HCT116 (cell line): ENCODE measurements around the gene VPS45. TPM values are rescaled to one million over a fixed set of nuclear protein-coding genes. Genes with fewer than 3 reads are reported as not detected.

Experiments used
- ATAC-seq: fragments of 200-7000 bp; cut with Tn5 transposase; 2 replicates; pipeline ENCODE4 v1.9.1; 2020; ENCODE audit warnings: mild to moderate bottlenecking, moderate library complexity
- BruUV-seq: library from RNA; stranded (reverse); fragments of 400-500 nt; replicated peaks from 2 replicates; lab custom pipeline; 2021; lab: Mats Ljungman, UMichigan
- CTCF ChIA-PET: fragments of 300-600 bp; sonication (Branson Sonifier 250); formaldehyde crosslinking; loops from one replicate; lab custom pipeline; 2021; ENCODE audit warnings: antibody characterized with exemption; lab: Charles Lee
- POLR2A ChIA-PET: fragments of 300-600, 350-600 bp; sonication (Branson Sonifier 250); formaldehyde crosslinking; loops from one replicate; lab custom pipeline; 2021; ENCODE audit warnings: antibody characterized with exemption; lab: Charles Lee
- RAD21 ChIA-PET, 2 experiments: fragments of 300-600 bp; sonication (Branson Sonifier 250); formaldehyde crosslinking; loops; one replicate each; lab custom pipeline; 2023; ENCODE audit warnings: low total read pairs in 2 of 2; ENCODE audit not compliant: uncharacterized antibody in 2 of 2, unreplicated experiment in 2 of 2, low non-redundant PET in 1 of 2; lab: Charles Lee
- DNase-seq: peaks from one replicate; pipeline ENCODE4 v3.0.0-alpha.2; 2010; ENCODE audit warnings: low read depth, low spot score
- H2AFZ ChIP-seq: fragments of 200-600 bp; shearing (Covaris generic), sonication (generic); 2 replicates; pipeline ENCODE4 v1.6.1; 2017; ENCODE audit warnings: low read depth, mixed run types, mixed read lengths, antibody characterized with exemption, low read length; ENCODE audit not compliant: poor library complexity, severe bottlenecking
- H3K27ac ChIP-seq: 2 replicates; pipeline ENCODE4 v1.5.1; 2012; ENCODE audit warnings: low read depth, low read length
- H3K27me3 ChIP-seq: fragments of 200-600 bp; sonication (generic); 2 replicates; pipeline ENCODE4 v1.6.1; 2016; ENCODE audit warnings: mixed run types, low read length, mixed read lengths; ENCODE audit not compliant: insufficient read depth
- H3K36me3 ChIP-seq, 2 experiments: fragments of 200-500 bp in 1 of 2; fragments of 200-600 bp in 1 of 2; sonication (Bioruptor generic) in 1 of 2; sonication (generic) in 1 of 2; 2 replicates each; pipeline versions ENCODE4 v1.5.1 to v1.6.1; 2014 to 2016; ENCODE audit warnings: low read length in 2 of 2, inconsistent platforms in 1 of 2, mixed read lengths in 1 of 2, mixed run types in 1 of 2; ENCODE audit not compliant: insufficient read depth in 2 of 2, control insufficient read depth in 1 of 2
- H3K4me1 ChIP-seq, 2 experiments: fragments of 200-600 bp in 1 of 2; sonication (generic) in 1 of 2; 2 replicates each; pipeline versions ENCODE4 v1.5.1 to v1.6.1; 2012 to 2017; ENCODE audit warnings: low read length in 2 of 2, inconsistent platforms in 1 of 2, mild to moderate bottlenecking in 1 of 2, mixed read lengths in 1 of 2, mixed run types in 1 of 2, moderate library complexity in 1 of 2; ENCODE audit not compliant: insufficient read depth in 2 of 2, control insufficient read depth in 1 of 2
- H3K4me2 ChIP-seq: fragments of 200-600 bp; sonication (generic); 2 replicates; pipeline ENCODE4 v1.6.1; 2017; ENCODE audit warnings: mixed run types, low read length, mixed read lengths
- H3K4me3 ChIP-seq, 2 experiments: fragments of 200-600 bp in 1 of 2; sonication (generic) in 1 of 2; replicated peaks in 1 of 2; 2 replicates each; pipeline ENCODE4 v1.5.1; 2011 to 2016; ENCODE audit warnings: low read length in 2 of 2, control low read depth in 1 of 2, low read depth in 1 of 2, mild to moderate bottlenecking in 1 of 2, mixed read lengths in 1 of 2, mixed run types in 1 of 2
- H3K79me2 ChIP-seq: fragments of 200-600 bp; sonication (generic); 2 replicates; pipeline ENCODE4 v1.6.1; 2017; ENCODE audit warnings: mild to moderate bottlenecking, mixed run types, low read length, moderate library complexity, mixed read lengths; ENCODE audit not compliant: insufficient read depth
- H3K9ac ChIP-seq: fragments of 200-600 bp; sonication (generic); 2 replicates; pipeline ENCODE4 v1.6.1; 2016; ENCODE audit warnings: low read length, mixed read lengths
- H3K9me2 ChIP-seq: fragments of 200-600 bp; sonication (generic), shearing (Covaris generic); 2 replicates; pipeline ENCODE4 v1.6.1; 2017; ENCODE audit warnings: mixed run types, mild to moderate bottlenecking, moderate library complexity; ENCODE audit not compliant: insufficient read depth
- H3K9me3 ChIP-seq, 2 experiments: fragments of 200-500 bp in 1 of 2; fragments of 200-600 bp in 1 of 2; sonication (Bioruptor generic) in 1 of 2; sonication (generic) in 1 of 2; 2 replicates each; pipeline ENCODE4 v1.6.1; 2014 to 2017; ENCODE audit warnings: low read length in 2 of 2, mixed read lengths in 2 of 2, inconsistent platforms in 1 of 2, low read depth in 1 of 2, mild to moderate bottlenecking in 1 of 2, mixed run types in 1 of 2, moderate library complexity in 1 of 2; ENCODE audit not compliant: control insufficient read depth in 1 of 2, insufficient read depth in 1 of 2
- H4K20me1 ChIP-seq: fragments of 200-600 bp; sonication (generic), shearing (Covaris generic); 2 replicates; pipeline ENCODE4 v1.6.1; 2017; ENCODE audit warnings: mixed run types, mild to moderate bottlenecking, moderate library complexity; ENCODE audit not compliant: insufficient read depth
- CBX3 ChIP-seq: IDR thresholded peaks from 2 replicates; pipeline ENCODE4 v1.6.1; 2012; ENCODE audit warnings: low read depth
- EGR1 ChIP-seq: IDR thresholded peaks from 2 replicates; pipeline ENCODE4 v1.6.1; 2012; ENCODE audit warnings: low read depth
- ELF1 ChIP-seq: IDR thresholded peaks from 2 replicates; pipeline ENCODE4 v1.6.1; 2012; ENCODE audit warnings: low read depth, borderline replicate concordance
- EZH2phosphoT487 ChIP-seq: fragments of 200-600 bp; IDR thresholded peaks from 2 replicates; pipeline ENCODE4 v1.6.1; 2018; ENCODE audit warnings: antibody characterized with exemption, borderline replicate concordance
- JUND ChIP-seq: IDR thresholded peaks from 2 replicates; pipeline ENCODE4 v1.6.1; 2012
- POLR2A ChIP-seq: IDR thresholded peaks from 2 replicates; pipeline ENCODE4 v1.7.0; 2011; ENCODE audit warnings: borderline replicate concordance; ENCODE audit not compliant: insufficient read depth, insufficient read length; ENCODE audit errors: extremely low read depth
- POLR2AphosphoS5 ChIP-seq: IDR thresholded peaks from 2 replicates; pipeline ENCODE4 v1.6.1; 2011; ENCODE audit warnings: mild to moderate bottlenecking, low read depth, low read length, moderate library complexity
- RAD21 ChIP-seq: IDR thresholded peaks from 2 replicates; pipeline ENCODE4 v1.6.1; 2012; ENCODE audit warnings: low read depth, mild to moderate bottlenecking
- SIN3A ChIP-seq: IDR thresholded peaks from 2 replicates; pipeline ENCODE4 v1.6.1; 2012; ENCODE audit warnings: low read depth
- SP1 ChIP-seq: IDR thresholded peaks from 2 replicates; pipeline ENCODE4 v1.6.1; 2012; ENCODE audit warnings: low read depth
- SRF ChIP-seq: IDR thresholded peaks from 2 replicates; pipeline ENCODE4 v1.6.1; 2012; ENCODE audit warnings: low read depth
- TCF7L2 ChIP-seq: IDR thresholded peaks from 2 replicates; pipeline ENCODE4 v1.7.0; 2011; ENCODE audit warnings: borderline replicate concordance, inconsistent platforms; ENCODE audit not compliant: insufficient read depth, insufficient read length; ENCODE audit errors: extremely low read depth
- YY1 ChIP-seq: IDR thresholded peaks from 2 replicates; pipeline ENCODE4 v1.6.1; 2011; ENCODE audit warnings: low read length, low read depth, moderate library complexity, mild to moderate bottlenecking; ENCODE audit not compliant: insufficient replicate concordance; ENCODE audit errors: extremely low read depth
- ZFX ChIP-seq: fragments of 450-650 bp; IDR thresholded peaks from 2 replicates; pipeline ENCODE4 v1.6.1; 2017
- ZNF274 ChIP-seq: fragments of 200-500 bp; sonication (Bioruptor generic); IDR thresholded peaks from 2 replicates; pipeline ENCODE4 v1.6.1; 2014; ENCODE audit warnings: mild to moderate bottlenecking, low read depth, low read length, inconsistent platforms
- intact Hi-C: fragments of 100-400 bp; cut with micrococcal nuclease; formaldehyde crosslinking; loops from 2 replicates; pipeline ENCODE4 v1.10.0; 2022
- total RNA-seq: library from RNA; stranded (reverse); gene quantifications from one replicate; pipeline ENCODE4 v1.2.1, GENCODE V29; 2021; ENCODE audit not compliant: unreplicated experiment
- TF ChIP-seq, protein P1 (sequence below): IDR thresholded peaks from 2 replicates; pipeline ENCODE4 v1.6.1; 2012
- TF ChIP-seq, protein P2 (sequence below): IDR thresholded peaks from 2 replicates; pipeline ENCODE4 v1.6.1; 2012; ENCODE audit warnings: low read depth
- TF ChIP-seq, protein P3 (sequence below): IDR thresholded peaks from 2 replicates; pipeline ENCODE4 v1.6.1; 2012
- TF ChIP-seq, protein P4 (sequence below): IDR thresholded peaks from 2 replicates; pipeline ENCODE4 v1.6.1; 2011; ENCODE audit warnings: mild to moderate bottlenecking, low read length, moderate library complexity; ENCODE audit not compliant: insufficient replicate concordance; ENCODE audit errors: extremely low read depth

The VPS45 gene
- total RNA-seq, 1 experiment from 2014 or later: 28.1 TPM

DNA sequence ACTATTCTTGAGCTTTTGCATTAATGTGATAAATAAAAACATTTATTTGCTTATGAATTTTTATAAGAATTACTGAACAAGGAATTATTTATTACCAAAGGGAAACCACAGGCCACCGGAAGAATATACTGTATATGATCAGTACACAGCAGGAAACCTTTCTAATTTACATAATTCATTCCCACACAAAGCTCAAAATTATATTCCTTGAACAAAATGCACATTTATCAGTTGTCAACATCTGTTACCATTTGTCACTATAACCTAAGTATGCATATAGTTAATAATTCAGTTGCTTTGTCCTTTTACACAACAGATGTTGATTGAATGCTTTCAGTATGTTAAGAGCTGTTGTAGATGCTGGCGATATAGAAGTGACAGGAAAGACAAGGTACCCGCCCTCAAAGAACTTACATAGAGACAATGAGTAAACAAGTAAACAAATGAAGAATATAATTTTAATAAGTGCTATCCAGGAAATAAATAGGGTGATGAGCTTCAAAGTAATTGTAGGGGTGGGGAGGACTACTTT is 27.2 kb downstream of the VPS45 start:
- H3K4me3 ChIP-seq: no peak overlapping the region
- H4K20me1 ChIP-seq: no peaks in the 10 kb centered on the region
- H2AFZ ChIP-seq: no peak overlapping the region
- ChIA-PET POLR2A (no interaction called here), CTCF (no interaction called here), RAD21 (no interaction called here)
- ATAC-seq (no peak), DNase-seq (no peak)
- peaks cover under 1 to 10% of the 10 kb centered on the region in 2 experiments; a peak in 1 of 4 replicates for H3K36me3 ChIP-seq
- no peak overlapping the region for H3K27ac ChIP-seq
- H3K27me3 ChIP-seq: no peaks in the 10 kb centered on the region
- H3K9me2 ChIP-seq: no peaks in the 10 kb centered on the region
- no peak overlapping the region for H3K4me2 ChIP-seq
- intact Hi-C loops: no loop called here
- H3K79me2 ChIP-seq: no peaks in the 10 kb centered on the region
- TF ChIP-seq, protein P1, sequence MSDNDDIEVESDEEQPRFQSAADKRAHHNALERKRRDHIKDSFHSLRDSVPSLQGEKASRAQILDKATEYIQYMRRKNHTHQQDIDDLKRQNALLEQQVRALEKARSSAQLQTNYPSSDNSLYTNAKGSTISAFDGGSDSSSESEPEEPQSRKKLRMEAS: no peak
- TF ChIP-seq CBX3 (no peak), ELF1 (no peak), SRF (no peak), POLR2A (no peak), SP1 (no peak), ZNF274 (no peak), EZH2phosphoT487 (no peak), RAD21 (no peak), POLR2AphosphoS5 (no peak), ZFX (no peak), EGR1 (no peak), YY1 (no peak), SIN3A (no peak), TCF7L2 (no peak), JUND (no peak)
- TF ChIP-seq, protein P2, sequence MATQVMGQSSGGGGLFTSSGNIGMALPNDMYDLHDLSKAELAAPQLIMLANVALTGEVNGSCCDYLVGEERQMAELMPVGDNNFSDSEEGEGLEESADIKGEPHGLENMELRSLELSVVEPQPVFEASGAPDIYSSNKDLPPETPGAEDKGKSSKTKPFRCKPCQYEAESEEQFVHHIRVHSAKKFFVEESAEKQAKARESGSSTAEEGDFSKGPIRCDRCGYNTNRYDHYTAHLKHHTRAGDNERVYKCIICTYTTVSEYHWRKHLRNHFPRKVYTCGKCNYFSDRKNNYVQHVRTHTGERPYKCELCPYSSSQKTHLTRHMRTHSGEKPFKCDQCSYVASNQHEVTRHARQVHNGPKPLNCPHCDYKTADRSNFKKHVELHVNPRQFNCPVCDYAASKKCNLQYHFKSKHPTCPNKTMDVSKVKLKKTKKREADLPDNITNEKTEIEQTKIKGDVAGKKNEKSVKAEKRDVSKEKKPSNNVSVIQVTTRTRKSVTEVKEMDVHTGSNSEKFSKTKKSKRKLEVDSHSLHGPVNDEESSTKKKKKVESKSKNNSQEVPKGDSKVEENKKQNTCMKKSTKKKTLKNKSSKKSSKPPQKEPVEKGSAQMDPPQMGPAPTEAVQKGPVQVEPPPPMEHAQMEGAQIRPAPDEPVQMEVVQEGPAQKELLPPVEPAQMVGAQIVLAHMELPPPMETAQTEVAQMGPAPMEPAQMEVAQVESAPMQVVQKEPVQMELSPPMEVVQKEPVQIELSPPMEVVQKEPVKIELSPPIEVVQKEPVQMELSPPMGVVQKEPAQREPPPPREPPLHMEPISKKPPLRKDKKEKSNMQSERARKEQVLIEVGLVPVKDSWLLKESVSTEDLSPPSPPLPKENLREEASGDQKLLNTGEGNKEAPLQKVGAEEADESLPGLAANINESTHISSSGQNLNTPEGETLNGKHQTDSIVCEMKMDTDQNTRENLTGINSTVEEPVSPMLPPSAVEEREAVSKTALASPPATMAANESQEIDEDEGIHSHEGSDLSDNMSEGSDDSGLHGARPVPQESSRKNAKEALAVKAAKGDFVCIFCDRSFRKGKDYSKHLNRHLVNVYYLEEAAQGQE: no peak
- TF ChIP-seq, protein P3, sequence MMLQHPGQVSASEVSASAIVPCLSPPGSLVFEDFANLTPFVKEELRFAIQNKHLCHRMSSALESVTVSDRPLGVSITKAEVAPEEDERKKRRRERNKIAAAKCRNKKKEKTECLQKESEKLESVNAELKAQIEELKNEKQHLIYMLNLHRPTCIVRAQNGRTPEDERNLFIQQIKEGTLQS: no peak
- TF ChIP-seq, protein P4, sequence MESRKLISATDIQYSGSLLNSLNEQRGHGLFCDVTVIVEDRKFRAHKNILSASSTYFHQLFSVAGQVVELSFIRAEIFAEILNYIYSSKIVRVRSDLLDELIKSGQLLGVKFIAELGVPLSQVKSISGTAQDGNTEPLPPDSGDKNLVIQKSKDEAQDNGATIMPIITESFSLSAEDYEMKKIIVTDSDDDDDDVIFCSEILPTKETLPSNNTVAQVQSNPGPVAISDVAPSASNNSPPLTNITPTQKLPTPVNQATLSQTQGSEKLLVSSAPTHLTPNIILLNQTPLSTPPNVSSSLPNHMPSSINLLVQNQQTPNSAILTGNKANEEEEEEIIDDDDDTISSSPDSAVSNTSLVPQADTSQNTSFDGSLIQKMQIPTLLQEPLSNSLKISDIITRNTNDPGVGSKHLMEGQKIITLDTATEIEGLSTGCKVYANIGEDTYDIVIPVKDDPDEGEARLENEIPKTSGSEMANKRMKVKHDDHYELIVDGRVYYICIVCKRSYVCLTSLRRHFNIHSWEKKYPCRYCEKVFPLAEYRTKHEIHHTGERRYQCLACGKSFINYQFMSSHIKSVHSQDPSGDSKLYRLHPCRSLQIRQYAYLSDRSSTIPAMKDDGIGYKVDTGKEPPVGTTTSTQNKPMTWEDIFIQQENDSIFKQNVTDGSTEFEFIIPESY: no peak
- H3K4me1 ChIP-seq: no peaks in the 10 kb centered on the region
- no peaks in the 10 kb centered on the region for H3K9me3 ChIP-seq
- no TSS peak for BruUV-seq
- H3K9ac ChIP-seq: no peak overlapping the region
